ACC112 (cell line): ENCODE results near the gene BCL2A1.
"Not testable (repeated sequence)": the region's sequence is repeated elsewhere in the genome, so short reads cannot be mapped to it uniquely, and the experiment has no call there.

Source experiments
- H2AFZ ChIP-seq: fragments of 200-600 bp; sonication (generic); one replicate; pipeline ENCODE4 v1.6.0; 2017; ENCODE audit warnings: antibody characterized with exemption, low read length; ENCODE audit not compliant: unreplicated experiment
- H3K27ac ChIP-seq: fragments of 200-600 bp; sonication (generic); 2 replicates; pipeline ENCODE4 v1.5.1; 2014; ENCODE audit warnings: low read depth, mild to moderate bottlenecking, antibody characterized with exemption, low read length, moderate library complexity
- H3K27me3 ChIP-seq: fragments of 200-600 bp; sonication (generic); 2 replicates; pipeline ENCODE4 v1.6.1; 2014; ENCODE audit warnings: mild to moderate bottlenecking, antibody characterized with exemption, low read length, moderate library complexity, mixed read lengths; ENCODE audit not compliant: insufficient read depth
- H3K36me3 ChIP-seq: fragments of 200-600 bp; sonication (generic); 2 replicates; pipeline ENCODE4 v1.6.1; 2016; ENCODE audit warnings: mild to moderate bottlenecking, antibody characterized with exemption, low read length, moderate library complexity, mixed read lengths; ENCODE audit not compliant: insufficient read depth
- H3K4me1 ChIP-seq: fragments of 200-600 bp; sonication (generic); one replicate; pipeline ENCODE4 v1.6.1; 2016; ENCODE audit warnings: low read length, mixed read lengths; ENCODE audit not compliant: insufficient read depth, unreplicated experiment, control insufficient read depth
- H3K4me3 ChIP-seq: fragments of 200-600 bp; sonication (generic); 2 replicates; pipeline ENCODE4 v1.5.1; 2014; ENCODE audit warnings: mild to moderate bottlenecking, low read depth, low read length
- H3K79me2 ChIP-seq: fragments of 200-600 bp; sonication (generic); one replicate; pipeline ENCODE4 v1.6.0; 2016; ENCODE audit warnings: low read length; ENCODE audit not compliant: control insufficient read depth, unreplicated experiment, insufficient read depth

The BCL2A1 gene

DNA sequence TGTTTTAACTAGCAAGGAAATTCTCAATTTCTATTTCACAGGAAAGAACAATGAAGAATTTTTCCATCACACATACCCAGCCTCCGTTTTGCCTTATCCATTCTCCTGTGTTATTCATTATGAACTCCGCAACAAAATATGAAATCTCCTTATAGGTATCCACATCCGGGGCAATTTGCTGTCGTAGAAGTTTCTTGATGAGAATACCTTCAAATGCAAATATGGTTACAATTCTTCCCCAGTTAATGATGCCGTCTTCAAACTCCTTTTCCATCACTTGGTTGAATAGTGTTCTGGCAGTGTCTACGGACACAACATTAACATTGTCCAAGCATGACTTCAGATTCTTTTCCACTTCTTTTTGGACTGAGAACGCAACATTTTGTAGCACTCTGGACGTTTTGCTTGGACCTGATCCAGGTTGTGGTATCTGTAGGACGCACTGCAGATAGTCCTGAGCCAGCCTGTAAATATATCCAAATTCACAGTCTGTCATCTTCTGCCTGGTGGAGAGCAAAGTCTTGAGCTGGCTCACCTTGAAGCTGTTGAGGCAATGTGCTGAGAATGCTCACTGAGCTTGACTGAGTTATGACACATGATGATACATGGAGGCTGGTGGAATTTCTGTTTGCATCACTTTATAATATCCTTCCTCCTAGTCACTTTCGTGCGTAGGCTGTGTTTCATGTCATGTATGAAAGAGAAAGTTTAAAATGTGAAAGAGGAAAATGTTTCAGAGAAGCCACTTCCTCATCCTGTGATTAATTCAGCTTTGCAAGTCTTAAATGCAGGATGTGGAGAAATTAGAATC, at the start of gene BCL2A1:
Gene BCL2A1 (minus strand): TSS at position 573 of the 811 bp plus-strand sequence. CDS start 77 bp downstream, at position 496.
- peak within 1 kb of the TSS; percentile 58 for H3K4me3 ChIP-seq
- no peaks in the 10 kb centered on the region for H3K27me3 ChIP-seq
- peaks cover 13% of the 10 kb centered on the region for H3K4me1 ChIP-seq
- H3K36me3 ChIP-seq, result no peaks in the 10 kb centered on the region
- H2AFZ ChIP-seq, result peak within 1 kb of the TSS; percentile 46
- H3K27ac ChIP-seq, result peak within 1 kb of the TSS; percentile 70
- no peaks in the 10 kb centered on the region for H3K79me2 ChIP-seq

GRCh38 chr15:80020731-80021130, 49.7 kb upstream of the BCL2A1 start:
- H2AFZ ChIP-seq, result no peak overlapping the region
- H3K27ac ChIP-seq, result no peak overlapping the region

DNA sequence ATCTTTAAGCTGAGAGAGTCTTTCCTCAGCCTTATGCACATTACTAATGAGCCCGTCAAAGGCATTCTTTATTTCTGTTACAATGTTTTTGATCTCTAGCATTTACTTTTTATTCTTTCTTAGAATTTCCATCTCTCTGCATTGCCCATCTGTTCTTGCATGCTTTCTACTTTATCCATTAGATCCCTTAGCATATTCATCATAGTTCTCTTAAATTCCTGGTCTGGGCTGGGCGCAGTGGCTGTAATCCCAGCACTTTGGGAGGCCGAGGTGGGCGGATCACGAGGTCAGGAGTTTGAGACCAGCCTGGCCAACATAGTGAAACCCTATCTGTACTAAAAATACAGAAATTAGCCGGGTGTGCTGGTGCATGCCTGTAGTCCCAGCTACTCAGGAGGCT, 49.2 kb upstream of the BCL2A1 start:
- not testable (repeated sequence) for H3K27ac ChIP-seq, H3K4me3 ChIP-seq, H2AFZ ChIP-seq, H3K36me3 ChIP-seq, H3K79me2 ChIP-seq, H3K4me1 ChIP-seq, H3K27me3 ChIP-seq

More at GRCh38 chr15:80020731-80021130, 49.7 kb upstream of the BCL2A1 start:
- Histone ChIP-seq H3K36me3 (no peaks in the 10 kb centered on the region), H3K4me3 (no peak overlapping the region), H3K79me2 (no peaks in the 10 kb centered on the region), H3K27me3 (no peaks in the 10 kb centered on the region), H3K4me1 (no peaks in the 10 kb centered on the region)

- Histone ChIP-seq H3K4me1 (no peaks in the 10 kb centered on the region), H3K36me3 (no peaks in the 10 kb centered on the region), H3K4me3 (no peak overlapping the region), H3K27me3 (no peaks in the 10 kb centered on the region), H3K27ac (no peak overlapping the region), H2AFZ (no peak overlapping the region), H3K79me2 (no peaks in the 10 kb centered on the region)
These were observed 48.3 kb upstream of the BCL2A1 start for GRCh38 chr15:80019168-80019745.

GRCh38 chr15:80017139-80017538, 46.1 kb upstream of the BCL2A1 start:
- H3K4me1 ChIP-seq, H3K4me3 ChIP-seq, H3K36me3 ChIP-seq, H3K27ac ChIP-seq, H3K27me3 ChIP-seq, H2AFZ ChIP-seq, H3K79me2 ChIP-seq: not testable (repeated sequence)

DNA sequence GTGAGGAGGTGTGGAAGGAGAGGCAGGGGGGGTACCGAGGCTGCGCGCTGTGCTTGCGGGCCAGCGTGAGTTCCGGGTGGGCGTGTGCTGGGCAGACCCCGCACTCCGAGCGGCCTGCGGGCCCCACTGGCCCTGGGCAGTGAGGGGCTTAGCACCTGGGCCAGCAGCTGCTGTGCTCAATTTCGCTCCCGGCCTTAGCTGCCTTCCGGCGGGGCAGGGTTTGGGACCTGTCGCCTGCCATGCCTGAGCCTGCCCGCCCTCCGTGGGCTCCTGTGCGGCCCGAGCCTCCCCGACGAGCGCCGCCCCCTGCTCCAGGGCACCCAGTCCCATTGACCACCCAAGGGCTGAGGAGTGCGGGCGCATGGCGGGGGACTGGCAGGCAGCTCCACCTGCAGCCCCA, 45.5 kb upstream of the BCL2A1 start:
- not testable (repeated sequence) for H3K4me1 ChIP-seq, H3K79me2 ChIP-seq, H3K36me3 ChIP-seq, H2AFZ ChIP-seq, H3K27me3 ChIP-seq, H3K27ac ChIP-seq, H3K4me3 ChIP-seq

DNA sequence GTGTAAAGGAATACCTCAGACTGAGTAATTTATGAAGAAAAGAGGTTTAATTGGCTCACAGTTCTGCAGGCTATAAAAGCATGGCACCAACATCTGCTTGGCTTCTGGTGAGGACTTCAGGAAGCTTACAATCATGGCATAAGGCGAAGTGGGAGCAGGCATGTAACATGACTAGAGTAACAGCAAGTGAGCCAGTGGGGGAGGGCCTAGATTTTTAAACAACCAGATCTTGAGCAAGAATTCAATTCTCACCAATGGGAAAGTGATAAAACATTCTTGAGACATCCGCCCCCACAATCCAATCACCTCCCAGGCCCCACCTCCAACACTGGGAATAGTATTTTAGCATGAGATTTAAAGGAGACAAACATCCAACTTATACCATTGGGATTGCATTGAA, 44.2 kb upstream of the BCL2A1 start:
- Histone ChIP-seq H2AFZ (no peak overlapping the region), H3K27ac (no peak overlapping the region), H3K4me1 (peaks cover 14% of the 10 kb centered on the region), H3K79me2 (no peaks in the 10 kb centered on the region), H3K4me3 (no peak overlapping the region), H3K27me3 (no peaks in the 10 kb centered on the region), H3K36me3 (no peaks in the 10 kb centered on the region)

GRCh38 chr15:80014186-80014585, 43.2 kb upstream of the BCL2A1 start:
- not testable (repeated sequence) for H2AFZ ChIP-seq, H3K4me3 ChIP-seq, H3K36me3 ChIP-seq, H3K27me3 ChIP-seq, H3K27ac ChIP-seq, H3K79me2 ChIP-seq
- peaks cover 18% of the 10 kb centered on the region for H3K4me1 ChIP-seq

GRCh38 chr15:80012060-80012726, 41.2 kb upstream of the BCL2A1 start:
- Histone ChIP-seq H3K4me1 (peaks cover 18% of the 10 kb centered on the region), H3K27ac (no peak overlapping the region), H3K79me2 (no peaks in the 10 kb centered on the region), H2AFZ (no peak overlapping the region), H3K27me3 (no peaks in the 10 kb centered on the region), H3K36me3 (no peaks in the 10 kb centered on the region), H3K4me3 (no peak overlapping the region)

- Histone ChIP-seq H3K4me1 (peaks cover 18% of the 10 kb centered on the region), H3K79me2 (no peaks in the 10 kb centered on the region), H2AFZ (no peak overlapping the region), H3K27ac (no peak overlapping the region), H3K36me3 (no peaks in the 10 kb centered on the region), H3K4me3 (no peak overlapping the region), H3K27me3 (no peaks in the 10 kb centered on the region)
These were observed 40.6 kb upstream of the BCL2A1 start for GRCh38 chr15:80011596-80011995.
